ENCODE data around the gene PNMA8A.
A peak's percentile ranks its signal among the peaks of the same experiment; 100 is the strongest.

Gene PNMA8A

DNA sequence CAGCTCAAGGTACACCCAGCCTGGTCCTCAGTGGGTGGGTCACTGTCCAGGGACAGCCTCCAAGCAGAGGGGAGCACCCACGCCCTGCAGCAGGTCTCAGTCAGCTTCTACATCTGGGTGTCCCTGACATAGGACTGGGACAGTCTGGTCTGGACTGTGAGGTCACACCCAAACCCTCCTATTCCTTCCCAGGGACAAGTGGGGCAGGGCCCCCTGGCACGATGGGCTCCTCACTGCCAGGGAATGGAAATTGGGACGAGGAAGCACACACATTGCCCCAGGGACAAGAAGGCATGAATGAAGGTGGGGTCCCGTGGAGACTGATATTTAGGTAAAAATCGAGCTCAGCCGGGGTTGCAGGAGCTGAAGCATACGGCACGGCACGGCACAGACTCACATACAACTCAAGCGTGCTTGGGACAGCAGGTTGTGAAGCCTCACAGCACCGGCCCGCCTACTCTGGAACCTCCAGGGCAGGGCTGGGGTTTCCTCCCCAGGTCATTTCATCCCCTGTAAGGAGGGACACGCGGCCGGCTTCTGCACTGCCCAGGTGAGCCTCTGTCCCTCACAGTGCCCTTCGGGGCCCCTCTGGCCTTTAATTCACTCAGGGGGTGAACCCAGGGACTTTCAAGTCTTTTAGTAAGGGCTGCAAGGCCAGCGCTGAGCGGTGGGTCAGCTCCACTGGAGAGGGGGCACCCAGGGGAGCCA, 20.8 kb upstream of the PNMA8A start:
- DNase-seq: no peak

DNA sequence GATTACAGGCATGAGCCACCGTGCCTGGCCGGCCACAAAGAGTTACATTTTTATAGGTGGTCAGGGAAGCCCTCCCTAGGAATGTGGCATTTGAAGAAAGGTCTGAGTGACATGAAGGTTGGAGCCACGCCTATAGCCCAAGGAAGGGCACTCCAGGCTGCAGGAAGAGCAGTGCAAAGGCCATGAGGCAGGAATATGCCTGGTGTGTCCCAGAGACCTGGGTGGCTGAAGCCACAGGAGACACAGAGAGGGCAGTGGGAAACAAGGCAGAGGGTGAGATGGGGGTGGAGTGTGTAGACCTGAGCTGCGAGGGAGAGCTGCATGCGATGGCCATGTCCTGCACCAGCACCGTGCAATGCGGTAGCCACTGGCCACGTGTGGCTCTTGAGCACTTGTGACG, 19.4 kb upstream of the PNMA8A start:
- no peak for DNase-seq

DNA sequence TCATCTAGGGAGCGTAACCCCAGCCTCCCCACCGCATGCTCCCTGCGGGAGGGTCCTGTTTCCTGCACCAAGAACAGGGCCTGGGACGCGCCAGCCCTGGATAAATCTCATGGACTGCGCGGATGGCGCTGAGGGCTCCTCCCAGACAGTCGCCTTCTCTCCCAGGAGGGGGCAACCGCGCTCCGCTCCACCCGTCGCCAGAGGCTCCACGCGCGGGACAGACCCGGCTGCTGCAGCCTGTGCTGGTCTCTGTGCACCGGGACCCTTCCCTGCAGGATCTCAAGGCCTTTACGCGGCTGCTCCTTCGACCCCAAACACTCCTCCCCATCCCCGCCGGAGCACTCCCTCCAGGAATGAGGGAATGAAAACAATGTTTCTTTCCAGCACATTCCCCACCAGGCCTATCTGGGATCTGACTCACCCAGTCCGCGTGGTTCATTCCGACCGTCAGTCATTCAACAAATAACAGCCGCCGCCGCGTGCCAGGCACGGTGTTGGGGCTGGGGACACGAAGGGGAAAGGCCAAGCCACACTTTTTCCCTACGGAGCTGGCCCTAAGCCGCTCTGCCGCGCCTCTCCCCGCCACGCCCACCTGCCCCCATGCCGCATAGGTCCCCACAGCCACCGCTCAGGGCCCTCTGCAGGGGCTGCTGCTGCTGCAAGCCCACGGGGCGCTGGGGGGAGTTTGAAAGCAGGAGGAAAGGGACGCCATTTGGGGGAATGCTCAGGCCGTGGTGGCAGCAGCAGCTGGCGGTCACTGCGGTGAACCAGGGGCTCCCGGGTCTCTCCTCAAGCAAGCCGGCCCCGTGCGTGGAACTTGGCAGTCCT, 18.3 kb upstream of the PNMA8A start:
- DNase-seq: no peak

DNA sequence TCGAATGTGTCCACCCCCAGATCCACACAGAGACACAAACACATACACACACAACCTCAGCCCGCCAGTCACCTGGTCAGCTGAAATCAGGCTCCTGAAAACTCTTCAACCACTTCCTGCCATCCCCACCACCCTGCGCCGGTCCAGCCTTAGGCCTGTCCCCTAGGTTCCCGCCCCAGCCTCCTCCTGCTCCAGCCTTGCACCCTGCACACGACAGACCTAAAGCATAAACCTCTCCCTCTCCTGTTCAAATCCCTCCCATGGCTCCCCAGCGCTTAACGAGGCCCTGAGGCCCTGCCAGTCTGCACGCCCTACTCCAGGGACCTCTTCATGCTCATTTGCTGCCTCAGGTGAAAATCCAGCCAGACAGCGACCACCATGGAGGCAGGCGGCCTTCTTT, 17.2 kb upstream of the PNMA8A start:
- DNase-seq: no peak

DNA sequence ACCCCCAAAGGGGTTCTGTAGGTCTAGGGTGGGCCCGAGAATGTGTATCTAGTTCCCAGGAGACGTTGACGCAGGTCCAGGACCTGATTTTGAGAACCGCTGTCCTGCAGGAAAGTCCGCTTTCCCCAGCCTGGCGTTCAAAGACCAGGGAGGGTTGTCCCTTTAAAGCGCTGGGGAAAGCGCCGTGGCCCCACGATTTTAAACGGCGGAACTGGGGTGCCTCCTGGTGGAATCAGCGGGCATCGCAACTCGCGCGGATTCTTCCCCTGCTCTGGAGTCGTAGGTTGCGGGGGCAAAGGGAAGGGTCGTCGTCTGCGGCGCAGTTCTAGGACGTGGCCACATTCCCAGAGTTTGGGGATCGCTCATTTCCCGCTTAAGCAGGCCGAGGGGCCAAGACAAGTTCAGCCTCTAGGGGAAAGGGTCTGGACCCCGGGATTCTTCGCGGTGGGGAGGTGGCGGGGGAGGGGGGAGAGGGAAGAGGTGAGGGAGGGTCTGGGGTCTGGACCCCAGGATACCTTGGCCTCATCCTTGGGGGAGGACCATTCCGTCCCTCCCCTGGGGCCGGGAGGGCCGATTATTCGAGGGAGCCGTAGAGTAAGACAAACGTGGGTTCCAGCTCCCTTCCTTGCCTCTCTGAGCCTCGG, 16.6 kb upstream of the PNMA8A start:
- peak; percentile 83 for DNase-seq

DNA sequence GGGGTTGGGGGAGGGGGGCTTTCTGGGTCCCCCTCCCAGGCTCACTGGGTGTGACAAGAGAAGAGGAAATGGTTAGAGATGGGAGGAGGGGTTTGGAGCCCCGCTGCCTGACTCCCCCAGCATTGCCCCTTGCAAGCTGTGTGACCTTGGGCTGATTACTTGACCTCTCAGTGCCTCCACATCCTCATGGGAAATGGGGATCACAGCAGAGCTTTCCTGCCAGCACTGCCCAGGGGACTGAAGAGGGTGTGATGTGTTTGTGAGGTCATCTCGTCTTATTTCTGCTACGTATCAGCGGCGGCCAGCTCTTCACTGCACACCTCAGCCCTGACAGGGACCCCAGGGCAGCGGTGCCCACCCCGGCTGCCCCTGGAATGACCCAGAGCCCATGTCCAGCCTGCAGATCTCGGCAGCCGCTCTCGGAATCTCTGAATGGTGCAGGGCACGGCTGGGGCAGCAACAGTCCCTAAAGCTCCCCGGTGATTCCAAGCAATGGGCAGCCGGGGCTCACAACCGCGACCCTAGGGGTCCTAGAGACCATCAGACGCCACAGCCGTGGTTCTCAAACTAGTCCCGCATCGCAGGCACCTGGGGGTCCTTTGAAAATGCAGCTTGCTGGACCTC, 15.9 kb upstream of the PNMA8A start:
- DNase-seq: no peak

DNA sequence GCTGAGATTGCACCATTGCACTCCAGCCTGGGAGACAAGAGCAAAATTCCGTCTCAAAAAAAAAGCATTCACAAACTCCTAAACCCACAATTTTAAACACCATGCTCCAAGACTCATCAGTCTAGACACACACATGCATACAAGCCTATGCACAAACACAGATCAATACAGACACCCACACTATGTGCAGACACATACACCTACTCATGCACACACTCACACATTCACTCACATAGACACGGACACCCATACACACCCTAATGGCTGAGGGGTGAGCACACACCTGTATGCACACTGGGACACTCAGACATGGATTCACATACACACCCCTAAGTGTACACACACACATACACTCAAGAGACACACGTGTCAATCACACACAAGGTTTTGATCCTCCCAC, 15.0 kb upstream of the PNMA8A start:
- DNase-seq: no peak

DNA sequence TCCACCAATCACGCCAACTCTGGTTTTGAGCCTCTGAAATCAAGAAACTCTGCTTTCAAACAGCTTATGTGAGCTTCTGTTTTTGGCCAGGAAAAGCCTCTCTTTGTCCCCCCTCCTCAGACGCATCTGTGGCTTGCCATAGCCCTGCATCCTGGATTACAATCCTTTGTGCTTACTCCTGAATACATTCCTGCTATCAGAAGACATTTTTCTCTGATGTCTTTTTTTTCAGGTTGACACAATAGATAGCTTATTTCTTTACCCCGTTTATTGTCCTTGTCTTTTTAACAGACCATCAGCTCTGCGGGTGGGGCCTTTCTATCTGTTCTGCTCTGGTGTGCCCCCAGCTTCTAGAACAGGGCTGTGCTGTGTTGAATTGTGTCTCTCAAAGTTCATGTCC, 13.3 kb upstream of the PNMA8A start:
- DNase-seq: no peak

DNA sequence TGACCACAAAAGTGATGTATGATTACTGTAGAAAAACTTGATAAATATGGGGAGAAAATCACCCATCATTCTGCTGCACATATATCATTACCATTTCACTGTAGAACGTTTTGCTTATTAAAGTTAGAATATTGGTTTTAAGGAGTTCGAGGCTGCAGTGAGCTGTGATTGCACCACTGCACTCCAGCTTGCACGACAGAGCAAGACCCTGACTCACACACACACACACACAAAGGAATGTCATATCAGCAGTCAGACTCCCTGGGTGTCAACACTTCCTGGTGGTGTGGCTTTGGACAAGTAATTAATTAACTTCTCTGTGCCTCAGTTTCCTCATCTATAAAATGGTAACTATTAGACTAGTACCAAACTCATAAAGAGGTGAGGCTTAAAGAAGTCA, 11.3 kb upstream of the PNMA8A start:
- DNase-seq: no peak

DNA sequence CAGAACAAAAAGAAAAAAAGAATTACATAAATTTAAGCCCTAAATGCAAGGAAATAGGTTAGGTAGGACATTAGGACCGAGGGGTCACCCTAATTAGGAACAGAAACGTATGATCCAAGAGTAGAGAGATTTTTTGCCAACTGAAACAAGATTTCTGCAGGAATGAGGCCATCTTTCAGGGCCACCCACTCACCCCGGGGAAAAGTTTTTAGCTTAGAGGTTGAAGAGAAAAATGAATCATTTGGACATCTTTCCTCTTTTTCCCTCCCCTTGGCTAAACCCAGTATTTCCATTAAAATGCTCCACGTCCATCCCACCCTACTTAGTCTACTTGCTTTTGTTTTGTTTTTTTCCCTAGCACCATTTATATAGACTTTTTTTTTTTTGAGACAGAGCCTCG, 10.6 kb upstream of the PNMA8A start:
- no peak for DNase-seq

DNA sequence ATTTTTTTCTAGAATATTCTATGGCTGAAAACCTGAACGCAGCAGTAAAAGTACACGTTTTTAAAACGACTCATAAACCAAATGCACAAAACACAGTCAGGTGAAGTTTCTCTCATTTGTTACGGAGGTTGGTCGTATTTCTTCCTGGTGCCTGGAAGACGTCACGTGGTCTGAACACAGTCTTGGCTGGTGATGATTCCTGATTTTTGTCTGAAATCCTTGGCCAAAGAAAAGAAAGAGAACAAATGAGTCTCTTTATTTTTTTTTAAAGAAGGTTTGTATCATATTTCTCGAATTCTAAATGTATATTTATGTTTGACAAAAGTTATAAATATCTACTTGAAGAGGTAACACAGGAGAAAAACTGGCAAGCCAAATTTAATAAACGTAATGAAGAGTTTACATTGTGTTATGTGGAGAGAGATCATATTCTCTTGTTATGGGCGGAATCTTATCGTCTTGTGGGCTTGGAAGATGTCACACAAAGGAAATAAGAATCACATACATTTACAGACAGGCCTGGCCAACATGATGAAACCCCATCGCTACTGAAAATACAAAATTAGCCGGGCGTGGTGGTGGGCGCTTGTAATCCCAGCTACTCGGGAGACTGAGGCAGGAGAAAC, 10.0 kb upstream of the PNMA8A start:
- DNase-seq: no peak

DNA sequence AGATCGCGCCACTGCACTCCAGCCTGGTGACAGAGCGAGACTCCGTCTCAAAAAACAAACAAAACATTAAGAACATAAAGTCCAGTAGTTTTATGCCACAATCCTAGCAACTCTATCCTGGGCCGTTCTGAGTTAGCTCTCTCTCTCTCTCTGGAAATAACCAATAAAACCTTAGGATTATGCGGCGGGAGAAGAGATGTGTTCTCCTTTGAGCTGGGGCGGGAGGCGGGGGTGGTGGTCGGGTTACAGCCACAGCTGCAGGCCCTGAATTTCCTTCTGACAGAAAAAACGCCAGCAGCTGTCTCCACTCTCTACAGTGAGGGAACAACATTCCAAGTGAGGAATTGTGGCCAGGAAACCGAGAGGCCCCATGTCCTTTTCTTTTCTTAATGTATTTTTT, 9.1 kb upstream of the PNMA8A start:
- no peak for DNase-seq

DNA sequence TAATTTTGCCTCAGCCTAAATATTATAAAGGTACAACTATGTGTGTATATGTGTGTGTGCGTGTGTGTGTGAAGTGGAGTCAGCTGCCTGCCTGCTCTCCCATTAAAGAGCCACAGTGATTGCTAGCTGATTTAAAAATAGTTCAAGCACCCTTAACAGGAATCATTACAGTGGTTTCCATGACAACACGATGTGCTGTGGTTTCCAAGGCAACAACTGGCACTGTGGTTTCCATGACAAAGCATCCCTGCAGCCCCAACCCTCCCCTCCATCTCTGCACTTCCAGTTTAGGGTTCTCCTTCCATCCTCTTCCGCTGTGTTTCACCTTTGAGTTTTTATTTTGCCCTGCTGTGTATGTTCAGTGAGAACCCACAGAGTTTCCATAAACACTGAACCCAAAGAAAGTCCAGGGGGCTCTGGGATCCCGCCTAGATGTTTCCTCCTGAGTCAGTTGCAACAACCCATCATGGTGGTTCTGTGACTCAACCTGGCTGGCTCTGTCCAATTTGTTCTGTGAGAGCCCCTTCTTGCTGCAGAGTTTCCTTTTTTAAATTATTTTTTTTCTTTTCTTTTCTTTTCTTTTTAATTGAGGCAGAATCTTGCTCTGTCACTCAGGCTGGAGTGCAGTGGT, 7.1 kb upstream of the PNMA8A start:
- no peak for DNase-seq

DNA sequence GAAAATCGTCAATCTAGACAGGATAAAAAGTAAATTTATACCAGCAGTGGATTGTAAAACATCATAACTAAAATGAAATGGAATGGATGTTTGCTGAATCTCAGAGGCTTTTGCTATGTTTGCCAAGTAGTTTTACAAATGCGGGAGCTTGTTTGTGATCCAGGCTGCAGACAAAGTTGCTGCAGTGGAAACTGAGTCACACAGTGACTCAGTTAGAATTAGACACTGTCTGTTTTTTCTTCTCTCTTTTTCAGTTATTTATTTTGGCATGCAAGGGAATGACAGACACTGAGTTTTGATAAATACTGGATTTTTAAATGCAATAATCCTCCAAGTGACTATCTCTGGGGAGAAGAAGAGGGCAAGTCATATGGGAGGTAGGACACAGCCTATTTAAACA, 4.6 kb upstream of the PNMA8A start:
- DNase-seq: no peak

DNA sequence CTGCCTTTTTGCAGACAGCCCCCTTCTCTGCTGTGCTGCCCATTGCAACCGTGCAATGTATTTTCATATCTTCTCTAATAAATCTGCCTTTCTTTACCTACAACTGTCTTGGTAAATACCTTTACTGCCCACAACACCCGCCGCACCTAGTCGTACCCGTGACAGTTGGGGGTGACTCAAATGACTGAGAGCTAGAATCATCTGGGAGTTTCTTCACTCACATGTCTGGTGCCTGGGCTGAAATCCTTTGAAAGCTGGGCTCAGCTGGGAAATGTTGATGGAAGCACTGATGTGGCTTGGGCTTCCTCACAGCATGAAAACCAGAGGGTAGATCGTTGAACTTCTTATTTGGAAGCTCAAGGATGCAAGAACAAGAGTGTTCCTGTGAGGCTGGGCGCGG, 2.8 kb upstream of the PNMA8A start:
- no peak for DNase-seq

DNA sequence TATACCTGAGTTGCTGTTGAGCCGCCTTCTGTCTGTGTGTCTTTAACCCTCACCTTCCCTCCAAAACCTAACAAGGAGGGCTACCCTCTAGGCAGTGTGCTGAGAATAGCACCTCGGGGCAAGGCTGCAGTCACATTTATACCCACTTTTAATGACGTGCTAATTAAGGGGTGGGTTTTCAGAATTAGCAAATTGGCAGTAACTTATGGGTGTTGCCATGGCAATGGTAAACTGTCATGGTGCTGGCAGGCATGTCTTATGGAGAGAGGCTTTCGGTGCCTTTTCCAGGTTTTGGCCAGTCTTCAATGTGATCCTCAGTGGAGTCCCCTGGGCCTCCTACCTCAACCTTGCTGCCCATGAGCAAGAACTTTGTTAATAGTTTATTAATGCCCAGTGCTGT, 1.2 kb upstream of the PNMA8A start:
- no peak for DNase-seq

DNA sequence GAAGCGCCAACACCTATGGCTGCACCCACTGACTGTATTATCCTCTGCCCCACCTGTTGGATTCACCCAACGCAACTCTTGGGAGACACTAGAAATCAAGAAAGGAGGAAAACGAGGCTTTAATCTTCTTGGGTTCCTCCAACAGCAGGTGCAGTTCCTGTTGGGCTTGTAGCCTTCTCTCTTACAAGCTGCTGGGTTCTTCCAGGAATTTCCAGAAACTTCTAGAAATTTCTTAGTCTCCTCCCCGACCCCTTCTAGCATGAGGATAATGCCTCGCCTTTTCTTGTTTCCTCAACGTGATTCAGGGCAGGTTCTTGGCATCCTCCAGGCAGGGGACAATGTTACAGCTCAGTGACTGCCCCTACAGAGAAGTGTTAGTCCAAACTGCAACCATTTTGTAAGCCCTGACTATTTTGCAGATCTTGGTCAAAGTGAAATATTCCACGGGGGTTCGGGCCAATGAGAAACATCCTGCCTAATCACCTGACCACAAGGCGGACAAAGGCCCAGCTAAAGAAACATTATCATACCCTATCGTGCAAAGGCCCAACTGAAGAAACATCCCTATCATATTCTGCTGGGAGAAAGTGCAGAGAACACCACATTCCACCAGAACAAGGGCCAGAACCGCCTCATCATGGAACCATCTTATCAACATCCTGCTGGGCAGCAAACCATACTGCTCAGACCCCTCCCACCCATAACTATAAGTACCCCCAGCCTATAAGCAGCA, 614 bp upstream of the PNMA8A start:
- DNase-seq: no peak

DNA sequence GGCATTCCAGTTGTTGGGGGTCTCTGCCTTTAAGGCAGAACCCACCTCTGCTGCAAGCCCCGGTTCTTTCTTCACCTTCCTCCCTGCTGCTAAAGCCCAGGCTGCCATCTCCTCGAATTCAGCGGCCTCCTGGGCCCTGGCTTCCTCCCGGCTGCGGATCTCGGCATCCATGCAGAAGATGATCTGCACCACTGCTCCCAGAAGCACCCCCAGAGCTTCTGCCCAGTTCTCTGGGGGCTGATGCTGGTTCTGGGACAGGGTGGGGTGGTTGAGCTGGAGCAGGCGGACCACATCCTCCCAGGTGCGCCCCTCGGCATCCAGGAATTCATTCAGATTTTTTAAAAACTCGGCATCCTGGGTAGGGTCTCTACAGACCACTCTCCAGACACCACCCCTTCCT, 987 bp downstream of the PNMA8A start:
- no peak for DNase-seq

DNA sequence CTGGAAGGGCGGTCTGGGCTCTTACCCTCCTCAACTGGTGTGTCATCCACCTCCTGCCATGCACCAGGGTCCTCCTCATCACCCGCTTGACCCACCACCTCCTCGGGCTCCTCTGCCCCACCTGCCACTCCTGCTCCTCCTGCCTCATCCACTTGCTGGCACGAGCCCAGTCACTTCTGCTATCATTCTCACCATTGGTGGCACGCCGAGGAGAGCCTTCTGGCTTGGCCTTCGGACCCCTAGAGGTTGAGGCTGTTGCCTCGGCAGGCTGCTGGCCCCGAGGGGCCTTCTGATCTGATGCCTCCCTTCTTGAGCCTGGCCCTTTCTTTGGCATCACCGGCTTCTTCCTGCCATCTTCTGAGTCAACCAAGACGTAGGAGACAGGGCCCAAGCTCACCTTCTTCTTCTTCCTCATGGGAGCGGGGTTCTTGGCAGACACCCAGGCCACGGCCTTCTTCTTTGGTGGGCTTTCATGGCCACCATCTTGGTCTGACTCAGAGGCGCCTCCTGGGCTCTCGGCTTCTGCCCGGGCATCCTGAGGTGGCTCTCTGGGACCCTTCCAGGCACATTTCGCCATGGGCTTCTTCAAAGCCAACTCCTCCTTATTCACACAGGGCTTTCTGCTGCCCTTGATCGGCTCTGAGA, 1.7 kb downstream of the PNMA8A start:
- no peak for DNase-seq

DNA sequence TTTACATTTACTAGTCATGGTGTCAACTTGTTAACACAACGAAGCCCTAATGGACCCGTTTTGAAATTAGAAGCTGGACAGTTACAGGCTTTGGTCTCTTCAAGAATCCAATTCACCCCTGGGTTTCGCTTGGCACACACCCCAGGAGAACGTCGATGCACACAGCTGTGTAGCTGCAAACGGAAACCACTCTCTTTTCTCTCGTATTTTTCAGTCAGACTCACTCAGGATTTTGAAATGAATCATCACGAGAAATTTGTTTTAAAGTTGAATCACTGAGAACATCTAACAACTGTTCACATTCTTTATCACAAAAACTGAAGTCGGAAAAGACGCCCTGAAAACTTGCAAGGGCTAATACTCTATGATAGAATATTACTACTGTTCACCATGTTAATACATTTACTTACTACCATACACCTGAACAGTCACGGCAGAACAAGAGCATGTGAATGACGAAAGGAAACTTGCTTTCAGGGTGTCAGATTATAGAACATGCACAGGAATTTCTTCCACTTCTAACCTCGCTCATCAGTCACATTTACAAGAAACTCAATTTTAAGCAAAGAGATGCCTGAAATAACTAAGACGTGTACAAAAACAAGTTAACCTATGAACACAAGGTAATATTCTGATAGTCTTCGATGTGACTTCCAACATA, 4.7 kb downstream of the PNMA8A start:
- DNase-seq: no peak

DNA sequence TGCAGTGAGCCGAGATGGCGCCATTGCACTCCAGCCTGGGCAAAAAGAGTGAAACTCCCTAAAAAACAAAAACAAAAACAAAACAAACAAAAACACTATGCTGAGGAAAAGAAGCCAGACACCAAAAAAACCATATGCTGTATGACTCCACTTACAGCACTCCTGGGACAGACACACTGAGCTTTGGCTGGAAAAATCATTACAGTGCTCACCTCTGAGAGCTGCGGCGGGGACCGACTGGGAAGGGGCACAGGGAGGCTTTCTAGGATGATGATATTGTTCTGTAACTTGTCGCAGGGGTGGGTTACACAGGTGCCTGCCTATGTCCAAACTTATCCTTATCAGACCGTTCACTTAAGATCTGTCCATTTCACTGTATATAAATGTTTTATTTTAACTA, 7.8 kb downstream of the PNMA8A start:
- no peak for DNase-seq

All from activated CD4-positive, CD25-positive, alpha-beta regulatory T cell treated with anti-CD3 and anti-CD28 coated beads, Interleukin-2, amount 50 U/mL, for 72 hours (primary cell).